CD14-positive monocyte (primary cell): Measurements from ENCODE around the gene CNTNAP2. TPM values are rescaled to one million over a fixed set of nuclear protein-coding genes. Genes with fewer than 3 reads are reported as not detected.

Source experiments
- DNase-seq, 3 donors: peaks; one replicate each; pipeline ENCODE4 v3.0.0-alpha.2; 2011 to 2022
- H2AFZ ChIP-seq: 2 replicates; pipeline ENCODE4 v1.6.0; 2012; ENCODE audit warnings: mild to moderate bottlenecking, low read depth, low read length, inconsistent platforms; ENCODE audit not compliant: insufficient read depth, poor library complexity, severe bottlenecking
- H3K27ac ChIP-seq, 2 donors: 1 replicate in 1 of 2; 2 replicates in 1 of 2; pipeline ENCODE4 v1.5.1; 2012 to 2013; ENCODE audit warnings: low read length in 2 of 2, control low read depth in 1 of 2, inconsistent platforms in 1 of 2, low read depth in 1 of 2, mild to moderate bottlenecking in 1 of 2
- H3K27me3 ChIP-seq, 2 donors: one replicate each; pipeline versions ENCODE4 v1.6.0 to v1.6.1; 2011 to 2013; ENCODE audit warnings: low read length in 2 of 2; ENCODE audit not compliant: control insufficient read depth in 2 of 2, insufficient read depth in 2 of 2
- H3K36me3 ChIP-seq, 2 donors: replicated peaks in 1 of 2; 1 replicate in 1 of 2; 2 replicates in 1 of 2; pipeline versions ENCODE4 v1.5.1 to v1.6.1; 2012 to 2013; ENCODE audit warnings: low read length in 2 of 2, control low read depth in 1 of 2, inconsistent platforms in 1 of 2, mild to moderate bottlenecking in 1 of 2; ENCODE audit not compliant: insufficient read depth in 2 of 2, control insufficient read depth in 1 of 2
- H3K4me1 ChIP-seq, 2 donors: 1 replicate in 1 of 2; 2 replicates in 1 of 2; pipeline versions ENCODE4 v1.5.1 to v1.6.1; 2012 to 2013; ENCODE audit warnings: low read length in 2 of 2, control low read depth in 1 of 2, inconsistent platforms in 1 of 2, mild to moderate bottlenecking in 1 of 2, moderate library complexity in 1 of 2; ENCODE audit not compliant: insufficient read depth in 2 of 2, control insufficient read depth in 1 of 2
- H3K4me2 ChIP-seq: replicated peaks from 2 replicates; pipeline ENCODE3; 2012; ENCODE audit warnings: low read length, moderate library complexity, mild to moderate bottlenecking; ENCODE audit not compliant: poor library complexity, severe bottlenecking; ENCODE audit errors: extremely low read depth
- H3K4me3 ChIP-seq, 3 experiments: fragments of 200-600 bp in 1 of 3; sonication (generic) in 1 of 3; replicated peaks in 1 of 3; 1 replicate in 2 of 3; 2 replicates in 1 of 3; pipeline ENCODE4 v1.5.1; 2011 to 2013; ENCODE audit warnings: low read length in 3 of 3, mild to moderate bottlenecking in 3 of 3, control low read depth in 2 of 3, low read depth in 2 of 3, inconsistent platforms in 1 of 3, moderate library complexity in 1 of 3
- H3K79me2 ChIP-seq: 2 replicates; pipeline ENCODE4 v1.6.0; 2012; ENCODE audit warnings: mild to moderate bottlenecking, control low read depth, inconsistent platforms, low read length, moderate library complexity; ENCODE audit not compliant: insufficient read depth
- H3K9ac ChIP-seq: 2 replicates; pipeline ENCODE4 v1.6.0; 2017; ENCODE audit warnings: low read length, mild to moderate bottlenecking; ENCODE audit not compliant: insufficient read depth, poor library complexity, severe bottlenecking
- H3K9me3 ChIP-seq, 2 donors: replicated peaks in 1 of 2; 1 replicate in 1 of 2; 2 replicates in 1 of 2; pipeline versions ENCODE4 v1.5.1 to v1.6.1; 2012 to 2013; ENCODE audit warnings: low read length in 2 of 2, control low read depth in 1 of 2; ENCODE audit not compliant: control insufficient read depth in 1 of 2, insufficient read depth in 1 of 2
- H4K20me1 ChIP-seq: 2 replicates; pipeline ENCODE4 v1.6.0; 2012; ENCODE audit warnings: mild to moderate bottlenecking, low read length, control low read depth, moderate library complexity; ENCODE audit not compliant: insufficient read depth
- H3K27ac Mint-ChIP-seq, 7 donors: one replicate each; pipeline ENCODE4 v1.8.0; 2020; ENCODE audit warnings: mild to moderate bottlenecking in 7 of 7, mixed read lengths in 7 of 7, moderate library complexity in 6 of 7, inconsistent platforms in 2 of 7
- H3K27me3 Mint-ChIP-seq, 3 donors: one replicate each; pipeline ENCODE4 v1.8.0; 2021 to 2022; ENCODE audit warnings: low read depth in 3 of 3, mild to moderate bottlenecking in 3 of 3, mixed read lengths in 3 of 3, moderate library complexity in 3 of 3, inconsistent platforms in 1 of 3
- H3K36me3 Mint-ChIP-seq, 2 donors: one replicate each; pipeline ENCODE4 v1.8.0; 2020; ENCODE audit warnings: mixed read lengths in 2 of 2, inconsistent platforms in 1 of 2, mild to moderate bottlenecking in 1 of 2
- H3K4me1 Mint-ChIP-seq: one replicate; pipeline ENCODE4 v1.8.0; 2020; ENCODE audit warnings: mild to moderate bottlenecking, mixed read lengths
- H3K4me3 Mint-ChIP-seq, 2 donors: one replicate each; pipeline ENCODE4 v1.8.0; 2020; ENCODE audit warnings: mild to moderate bottlenecking in 2 of 2, mixed read lengths in 2 of 2, moderate library complexity in 1 of 2
- H3K9me3 Mint-ChIP-seq, 7 donors: one replicate each; pipeline ENCODE4 v1.8.0; 2020 to 2022; ENCODE audit warnings: mixed read lengths in 7 of 7, mild to moderate bottlenecking in 6 of 7, moderate library complexity in 6 of 7, inconsistent platforms in 2 of 7
- CTCF ChIP-seq: fragments of 200-600 bp; IDR thresholded peaks from one replicate; pipeline ENCODE4 v1.8.0; 2022; ENCODE audit warnings: antibody characterized with exemption, mild to moderate bottlenecking
- WGBS: methylation state at CpG from one replicate; pipeline ENCODE4 v1.1.5; 2013; ENCODE audit warnings: missing lambda C conversion rate; ENCODE audit not compliant: insufficient coverage; 5-methylcytosine and 5-hydroxymethylcytosine counted together
- intact Hi-C, 2 donors: fragments of 100-400 bp; cut with micrococcal nuclease; formaldehyde crosslinking; loops; one replicate each; pipeline versions ENCODE4 v1.15.0 to v1.15.1; 2023
- polyA plus RNA-seq, 3 donors: library from polyadenylated mRNA; depleted of rRNA in 1 of 3; unstranded in 2 of 3; stranded (reverse) in 1 of 3; fragments of 300-500 nt in 2 of 3; fragments of >200 nt in 1 of 3; fragmentation: Illumina TruSeq in 2 of 3; gene quantifications; 1 replicate in 2 of 3; 2 replicates in 1 of 3; pipeline ENCODE4 v1.2.3, GENCODE V29; 2012 to 2021

Gene CNTNAP2
- polyA plus RNA-seq, 3 donors: 0.01 TPM; not detected in 2

- H3K4me3 ChIP-seq: no peak overlapping the region
- no peaks in the 10 kb centered on the region for H3K36me3 Mint-ChIP-seq
- no peaks in the 10 kb centered on the region for H3K27me3 ChIP-seq
- no peaks in the 10 kb centered on the region for H3K4me1 Mint-ChIP-seq
- H3K4me3 Mint-ChIP-seq: no peak overlapping the region
- no peaks in the 10 kb centered on the region for H4K20me1 ChIP-seq
- H3K79me2 ChIP-seq: no peaks in the 10 kb centered on the region
- H3K27ac Mint-ChIP-seq: no peak overlapping the region
- no peak overlapping the region for H3K9ac ChIP-seq
- H3K27ac ChIP-seq: no peak overlapping the region
- no peak for TF ChIP-seq CTCF
- no peak overlapping the region for H3K4me2 ChIP-seq
- H3K4me1 ChIP-seq: no peaks in the 10 kb centered on the region
- H3K36me3 ChIP-seq: no peaks in the 10 kb centered on the region
- peaks cover 9 to 21% of the 10 kb centered on the region in 2 donors for H3K9me3 ChIP-seq
- no peak for DNase-seq
- no CpG with 5 or more reads among the region's 2 CpGs for WGBS
- H2AFZ ChIP-seq: no peak overlapping the region
- peaks cover 21 to 32% (median 25%) of the 10 kb centered on the region in 7 donors for H3K9me3 Mint-ChIP-seq
- peaks cover 0 to 9% (median 0%) of the 10 kb centered on the region in 3 donors for H3K27me3 Mint-ChIP-seq
- intact Hi-C loops: no loop called here
Observed at GRCh38 chr7:146249272-146249671, 132.7 kb downstream of the CNTNAP2 start.

GRCh38 chr7:146255609-146256008 lies 139.0 kb downstream of the CNTNAP2 start:
- Mint-ChIP-seq H3K27ac (no peak overlapping the region), H3K4me1 (no peaks in the 10 kb centered on the region), H3K4me3 (no peak overlapping the region), H3K9me3 (peaks cover 3 to 16% (median 9%) of the 10 kb centered on the region in 7 donors), H3K27me3 (no peaks in the 10 kb centered on the region), H3K36me3 (no peaks in the 10 kb centered on the region)
- intact Hi-C loops: no loop called here
- H3K9ac ChIP-seq: no peak overlapping the region
- WGBS: 83% methylated on average over 3 of the region's 3 CpGs
- peaks cover 14 to 27% of the 10 kb centered on the region in 2 donors for H3K9me3 ChIP-seq
- DNase-seq: no peak
- H3K27me3 ChIP-seq: no peaks in the 10 kb centered on the region
- no peaks in the 10 kb centered on the region for H3K4me1 ChIP-seq
- no peak overlapping the region for H2AFZ ChIP-seq
- no peaks in the 10 kb centered on the region for H4K20me1 ChIP-seq
- no peak overlapping the region for H3K4me3 ChIP-seq
- no peaks in the 10 kb centered on the region for H3K36me3 ChIP-seq
- no peak overlapping the region for H3K4me2 ChIP-seq
- TF ChIP-seq CTCF: no peak
- H3K27ac ChIP-seq: no peak overlapping the region
- H3K79me2 ChIP-seq: no peaks in the 10 kb centered on the region
